ENCODE data around the gene GPBAR1.

Gene GPBAR1

DNA sequence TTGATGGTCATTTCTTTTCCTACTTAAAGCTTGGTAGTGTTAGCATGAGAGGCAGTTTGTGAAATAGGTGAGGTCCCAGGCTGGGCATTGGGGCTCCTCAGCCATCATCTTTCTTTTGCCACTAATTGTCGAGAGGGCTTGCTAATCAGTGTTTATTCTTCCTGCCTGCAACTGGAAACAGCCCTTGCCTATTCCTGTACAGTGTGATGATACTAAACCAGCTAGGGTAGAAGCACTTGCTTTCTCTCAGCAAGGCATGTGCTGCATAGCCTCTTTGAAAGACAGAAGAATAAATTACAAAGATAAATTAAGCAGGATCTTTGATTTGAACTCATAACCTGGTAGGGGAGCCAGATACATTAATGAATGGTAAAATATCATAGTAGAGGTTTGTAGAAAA lies 16.6 kb upstream of the GPBAR1 start:
- DNase-seq (ENCODE audit: low spot score) = no peak

DNA sequence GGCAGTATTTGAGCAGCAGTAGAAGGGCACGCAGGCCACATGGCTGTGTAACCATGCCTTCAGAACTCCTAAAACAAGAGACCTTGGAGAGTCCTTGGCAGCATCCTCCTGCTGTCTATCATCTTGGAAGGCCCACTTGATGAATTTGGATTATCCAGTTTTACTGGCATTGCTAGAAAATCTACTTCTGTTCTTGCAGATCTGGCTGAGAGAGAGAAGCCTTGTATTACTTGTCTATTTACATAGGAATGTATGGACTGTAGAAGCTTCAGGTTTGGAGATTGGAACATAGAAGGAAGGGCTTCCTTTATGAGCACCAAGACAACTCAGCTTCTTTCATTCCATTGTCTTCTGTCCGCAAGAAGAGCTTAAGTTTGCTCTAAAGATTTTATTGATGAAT lies 16.1 kb upstream of the GPBAR1 start:
- DNase-seq (ENCODE audit: low spot score) = no peak

DNA sequence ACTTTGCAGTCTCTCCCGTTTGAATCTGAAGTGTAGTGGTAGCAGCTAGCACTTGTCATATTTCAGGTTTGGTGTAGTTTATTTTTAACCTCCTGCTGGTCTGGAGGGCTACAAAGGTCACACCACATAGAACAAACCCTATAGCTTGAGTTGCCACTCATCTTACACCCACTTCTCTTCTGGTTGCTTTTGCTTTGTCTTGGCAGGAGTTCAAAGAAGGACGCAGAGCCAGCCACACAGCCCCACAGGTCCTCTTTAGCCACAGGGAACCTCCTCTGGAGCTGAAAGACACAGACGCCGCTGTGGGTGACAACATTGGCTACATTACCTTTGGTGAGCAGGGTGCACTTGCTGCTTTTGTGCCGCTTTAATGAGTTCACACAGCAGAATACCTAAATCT lies 15.6 kb upstream of the GPBAR1 start:
- DNase-seq (ENCODE audit: low spot score) = no peak

DNA sequence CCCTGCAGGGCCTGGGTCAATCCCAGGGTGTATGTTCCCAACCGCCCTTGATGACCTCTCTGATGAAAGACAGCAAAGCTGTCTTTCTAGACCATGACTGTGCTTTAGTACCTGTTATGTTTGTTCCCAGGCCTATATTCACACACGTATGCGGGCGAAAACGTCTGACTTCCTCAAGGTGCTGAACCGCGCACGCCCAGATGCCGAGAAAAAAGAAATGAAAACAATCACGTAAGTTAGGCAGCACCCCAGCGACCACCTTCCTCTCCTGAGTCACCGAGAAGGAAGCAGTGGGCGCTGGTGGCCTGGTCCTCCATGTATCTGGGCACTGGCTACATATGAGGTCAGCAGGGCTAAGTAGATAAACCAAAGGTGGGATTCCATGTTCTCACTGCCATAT lies 11.1 kb upstream of the GPBAR1 start:
- no peak for DNase-seq (ENCODE audit: low spot score)

DNA sequence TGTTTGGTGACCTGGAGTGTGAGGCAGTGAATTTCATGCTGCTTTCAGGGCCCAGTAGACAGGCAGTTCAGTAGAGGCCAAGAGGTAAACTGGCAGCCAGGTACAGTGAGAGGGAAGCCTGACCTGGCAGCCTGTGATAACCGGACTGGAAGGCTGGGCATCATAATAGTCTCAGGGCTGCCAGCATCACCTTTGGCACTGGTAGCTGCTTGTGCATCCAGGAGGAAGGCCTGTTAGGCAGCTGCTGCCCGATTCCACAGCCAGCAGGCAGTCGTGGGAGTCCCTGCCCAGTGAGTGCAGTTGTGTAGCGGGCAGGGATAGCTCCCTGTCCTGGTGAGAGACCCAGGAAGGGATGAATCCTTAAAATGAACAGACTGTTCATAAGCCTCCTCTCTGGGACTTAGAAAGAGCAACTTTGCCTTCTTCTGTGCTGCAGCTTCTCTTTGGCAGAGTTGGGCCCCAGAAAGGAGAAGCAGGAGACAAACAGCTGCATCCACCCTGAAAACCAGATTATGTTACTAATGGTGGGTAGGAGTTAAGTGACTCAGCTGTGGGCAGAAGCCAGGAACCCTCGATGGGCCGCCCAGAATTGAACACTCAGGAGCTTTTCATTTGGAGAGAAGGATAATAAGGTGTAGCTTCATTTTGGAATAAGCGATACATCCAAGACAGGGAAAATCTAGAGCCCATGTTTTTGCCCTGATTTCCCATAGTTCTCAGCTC lies 8.1 kb upstream of the GPBAR1 start:
- peak; percentile 27 for DNase-seq (ENCODE audit: low spot score)

DNA sequence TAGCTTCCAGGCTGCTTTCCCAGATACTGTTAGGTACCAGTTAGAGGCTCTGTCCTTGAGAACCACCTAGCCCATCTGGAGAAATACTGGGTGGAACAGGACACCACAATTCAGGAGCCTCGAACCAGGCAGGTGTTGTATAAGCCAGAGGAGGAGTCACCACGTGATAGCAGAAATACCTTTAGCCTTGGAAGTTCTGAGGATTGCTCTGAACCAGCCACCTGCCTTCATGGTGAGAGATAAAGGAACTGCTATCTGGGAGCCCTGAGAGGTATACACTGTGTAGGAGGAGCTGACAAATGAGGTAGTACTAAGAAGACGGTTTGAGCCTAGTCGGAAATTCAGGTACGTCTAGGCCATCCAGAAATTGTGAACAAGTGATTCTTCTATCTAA lies 7.6 kb upstream of the GPBAR1 start:
- no peak for DNase-seq (ENCODE audit: low spot score)

DNA sequence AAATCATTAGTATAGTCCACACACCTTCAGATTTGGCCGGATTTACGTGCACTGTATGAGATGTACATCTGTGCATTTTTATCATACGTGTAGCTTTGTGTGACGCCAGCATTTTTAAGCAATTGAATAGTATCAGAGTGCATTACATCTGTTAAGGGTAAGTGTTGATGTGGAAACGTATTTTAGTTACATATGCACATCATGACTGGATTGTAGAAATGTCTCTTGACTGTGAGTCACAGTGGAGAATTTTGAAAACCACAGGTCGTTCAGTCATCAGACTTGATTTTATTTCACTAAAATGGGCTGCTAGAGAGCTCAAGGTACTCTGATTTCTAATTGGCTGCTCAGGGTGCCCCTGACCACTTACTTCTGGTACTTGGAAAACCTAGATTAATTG lies 5.4 kb upstream of the GPBAR1 start:
- DNase-seq (ENCODE audit: low spot score) = peak; percentile 27

DNA sequence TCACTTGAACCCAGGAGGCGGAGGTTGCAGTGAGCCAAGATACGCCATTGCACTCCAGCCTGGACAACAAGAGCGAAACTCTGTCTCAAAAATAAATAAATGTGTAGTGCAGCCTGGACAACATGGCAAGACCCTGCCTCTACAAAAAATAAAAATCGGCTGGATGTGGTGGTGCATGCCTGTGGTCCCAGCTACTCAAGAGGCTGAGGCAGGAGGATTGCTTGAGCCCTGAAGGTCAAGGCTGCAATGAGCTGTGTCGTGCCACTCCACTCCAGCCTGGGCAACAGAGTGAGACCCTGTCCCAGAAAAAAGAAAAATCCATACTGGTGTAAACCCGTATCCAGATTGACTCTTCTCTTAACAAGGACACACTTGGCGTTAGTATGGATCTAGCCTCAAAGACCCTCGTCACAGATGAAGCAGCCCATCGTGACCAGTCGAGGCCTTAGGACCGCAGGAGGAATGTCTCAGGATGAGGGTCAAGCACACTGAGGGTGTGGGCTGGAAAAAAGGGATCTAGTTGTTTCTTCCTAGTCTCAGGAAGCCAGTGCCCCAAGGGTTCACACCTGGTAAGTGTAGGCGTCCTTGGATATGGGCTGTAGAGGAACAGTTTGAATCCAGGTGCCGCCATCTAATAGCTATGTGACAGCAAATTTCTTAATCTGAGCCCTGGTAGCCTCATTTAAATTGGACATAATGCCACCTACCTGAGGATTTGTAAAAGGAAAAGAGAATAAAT lies 4.0 kb upstream of the GPBAR1 start:
- no peak for DNase-seq (ENCODE audit: low spot score)

DNA sequence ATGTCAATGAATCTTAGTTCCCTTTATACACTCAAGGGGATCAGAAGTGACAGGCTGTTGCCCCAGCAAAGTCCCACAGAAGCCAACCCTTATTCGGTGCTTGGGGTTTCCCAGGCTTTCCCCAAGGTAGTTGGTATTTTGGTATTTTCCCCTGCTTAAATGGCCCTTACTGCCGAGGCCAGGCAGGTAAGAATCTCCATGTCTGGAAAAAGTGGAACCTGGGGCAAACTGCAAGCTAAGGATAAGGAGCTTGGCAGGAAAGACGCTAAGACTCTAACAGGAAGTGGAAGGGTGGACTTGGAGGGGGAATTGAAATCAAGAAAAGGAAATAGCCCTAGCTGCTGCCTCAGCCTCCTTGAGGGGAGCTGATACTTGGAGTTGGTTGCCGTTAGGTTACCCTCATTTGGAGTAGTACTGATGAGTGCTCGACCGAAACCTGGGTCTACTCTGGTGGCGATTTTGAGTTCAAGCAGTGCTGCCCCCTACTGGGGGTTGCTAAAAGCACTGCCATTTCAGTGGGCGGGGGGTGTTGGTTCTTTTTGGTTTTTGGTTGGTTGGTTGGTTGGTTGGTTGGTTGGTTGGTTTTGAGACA lies 3.3 kb upstream of the GPBAR1 start:
- peak; percentile 48 for DNase-seq (ENCODE audit: low spot score)

DNA sequence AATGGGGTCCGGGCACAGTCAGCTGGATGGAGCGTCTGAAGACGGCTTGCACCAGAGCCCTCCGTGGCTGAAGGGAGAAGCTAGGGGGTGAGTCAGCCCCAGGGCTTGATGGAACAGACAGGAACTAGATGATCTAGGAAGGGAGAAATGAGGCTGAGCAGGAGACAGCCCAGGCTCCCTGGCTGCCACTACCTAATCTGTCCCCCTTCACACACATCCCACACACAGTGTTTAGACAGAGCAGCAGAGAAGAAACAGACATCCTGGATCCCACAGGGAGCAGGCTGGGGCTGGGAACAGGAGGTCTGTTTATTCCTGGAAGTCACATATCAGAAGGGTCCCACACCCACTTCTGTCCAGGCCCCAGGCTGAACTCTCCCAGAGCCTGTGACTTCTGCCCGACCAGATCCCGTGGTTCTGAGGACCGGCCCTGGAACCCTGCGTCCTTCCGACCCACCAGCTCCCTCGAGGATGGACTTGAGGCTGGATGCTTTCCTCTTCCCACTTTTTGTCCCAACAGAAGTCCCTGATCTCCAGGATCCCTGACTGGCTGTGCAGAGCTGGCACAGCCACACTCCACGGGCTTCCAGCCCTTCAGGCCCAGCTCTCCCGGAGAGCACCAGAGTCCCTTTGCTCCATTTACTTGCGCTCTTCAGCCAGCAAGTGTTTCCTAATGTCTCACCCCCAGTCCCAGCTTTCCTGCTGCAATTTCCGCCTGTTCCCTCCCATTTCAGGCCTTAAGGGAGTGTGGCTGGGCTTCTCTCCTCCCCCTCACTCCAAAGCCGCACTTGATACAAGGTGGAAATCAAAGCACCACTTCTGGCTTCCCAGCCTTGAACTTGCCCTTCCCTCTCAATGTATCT lies 1.5 kb upstream of the GPBAR1 start:
- peak; percentile 82 for DNase-seq (ENCODE audit: low spot score)

DNA sequence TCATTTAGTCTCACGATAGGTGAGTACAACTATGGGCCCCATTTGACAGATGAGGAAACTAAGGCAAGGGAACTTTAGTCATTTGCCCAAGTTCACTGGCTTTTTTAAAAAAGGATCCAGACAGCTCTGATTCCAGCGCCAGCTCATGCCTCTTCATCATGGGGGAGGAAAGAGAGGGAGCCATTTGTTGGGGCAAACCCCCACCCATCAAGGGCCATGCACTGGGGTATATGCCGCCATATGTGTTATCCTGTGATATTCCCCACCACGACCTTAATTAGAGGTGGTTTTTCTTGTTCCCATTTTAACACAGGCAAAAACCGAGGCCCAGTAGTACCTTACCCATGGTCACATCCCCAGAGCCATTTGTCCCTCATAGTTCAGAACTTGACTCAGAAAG lies 649 bp upstream of the GPBAR1 start:
- no peak for DNase-seq (ENCODE audit: low spot score)

DNA sequence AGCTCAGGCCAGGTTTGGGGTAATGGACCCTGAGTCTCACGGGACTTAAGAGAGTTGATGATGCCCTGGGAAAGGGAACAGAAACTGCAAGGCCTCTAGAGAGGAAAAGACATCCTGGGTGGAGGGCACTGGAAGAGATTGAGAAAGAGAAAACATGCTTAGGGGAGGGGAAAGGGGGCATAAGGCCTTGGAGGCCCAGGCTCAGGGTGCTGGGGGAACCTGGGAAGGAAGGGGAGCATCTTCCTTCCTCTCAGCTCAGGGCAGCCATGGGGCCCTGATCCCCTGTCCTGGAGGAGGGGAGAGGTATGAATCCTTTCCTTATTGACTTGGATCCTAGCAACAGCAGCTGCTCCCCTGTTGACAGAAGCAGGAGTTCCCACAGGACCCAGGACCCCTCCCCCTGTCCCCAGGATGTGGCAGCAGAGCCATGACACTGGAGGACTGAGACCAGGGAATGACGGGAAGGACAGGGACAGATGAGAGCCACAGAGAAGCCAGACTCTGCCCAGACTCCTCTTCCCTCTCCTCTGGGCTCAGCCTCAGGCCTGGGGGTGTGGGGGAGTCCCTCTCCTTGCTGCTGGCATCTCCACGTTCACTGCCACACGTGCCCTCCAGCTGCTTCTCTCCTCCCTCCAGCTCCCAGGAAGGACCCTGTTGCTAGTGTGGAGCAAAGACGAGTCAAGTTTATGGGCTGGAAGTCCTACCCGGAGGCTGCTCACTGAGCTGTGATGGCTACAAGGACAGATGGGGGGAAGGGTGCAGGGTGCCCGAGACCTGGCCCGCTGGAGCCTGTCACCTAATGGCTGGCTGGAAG lies 815 bp downstream of the GPBAR1 start:
- no peak for DNase-seq (ENCODE audit: low spot score)

DNA sequence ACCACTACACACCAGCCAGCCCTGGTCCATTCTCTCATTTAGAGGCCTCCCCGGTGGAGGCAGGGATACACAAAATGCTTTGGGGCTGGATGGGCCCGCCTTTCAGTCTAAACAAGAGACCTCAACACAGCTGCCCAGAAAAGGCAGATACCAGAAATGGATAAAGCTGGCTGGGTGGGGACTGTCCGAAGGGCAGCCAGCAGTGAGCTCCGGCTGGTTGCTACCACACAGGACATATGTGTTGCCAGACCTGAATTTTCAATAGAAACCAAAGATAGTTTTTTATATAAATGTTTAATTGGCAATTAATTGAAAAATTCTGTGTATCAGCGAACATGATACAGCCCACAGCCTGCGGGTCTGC lies 1.4 kb downstream of the GPBAR1 start:
- DNase-seq (ENCODE audit: low spot score) = no peak

DNA sequence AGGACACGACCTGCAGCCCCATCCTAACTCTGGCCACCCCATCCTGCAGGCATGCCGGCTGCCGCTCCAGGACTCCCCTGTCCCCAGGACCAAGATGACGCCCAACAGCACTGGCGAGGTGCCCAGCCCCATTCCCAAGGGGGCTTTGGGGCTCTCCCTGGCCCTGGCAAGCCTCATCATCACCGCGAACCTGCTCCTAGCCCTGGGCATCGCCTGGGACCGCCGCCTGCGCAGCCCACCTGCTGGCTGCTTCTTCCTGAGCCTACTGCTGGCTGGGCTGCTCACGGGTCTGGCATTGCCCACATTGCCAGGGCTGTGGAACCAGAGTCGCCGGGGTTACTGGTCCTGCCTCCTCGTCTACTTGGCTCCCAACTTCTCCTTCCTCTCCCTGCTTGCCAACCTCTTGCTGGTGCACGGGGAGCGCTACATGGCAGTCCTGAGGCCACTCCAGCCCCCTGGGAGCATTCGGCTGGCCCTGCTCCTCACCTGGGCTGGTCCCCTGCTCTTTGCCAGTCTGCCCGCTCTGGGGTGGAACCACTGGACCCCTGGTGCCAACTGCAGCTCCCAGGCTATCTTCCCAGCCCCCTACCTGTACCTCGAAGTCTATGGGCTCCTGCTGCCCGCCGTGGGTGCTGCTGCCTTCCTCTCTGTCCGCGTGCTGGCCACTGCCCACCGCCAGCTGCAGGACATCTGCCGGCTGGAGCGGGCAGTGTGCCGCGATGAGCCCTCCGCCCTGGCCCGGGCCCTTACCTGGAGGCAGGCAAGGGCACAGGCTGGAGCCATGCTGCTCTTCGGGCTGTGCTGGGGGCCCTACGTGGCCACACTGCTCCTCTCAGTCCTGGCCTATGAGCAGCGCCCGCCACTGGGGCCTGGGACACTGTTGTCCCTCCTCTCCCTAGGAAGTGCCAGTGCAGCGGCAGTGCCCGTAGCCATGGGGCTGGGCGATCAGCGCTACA lies 2.1 kb downstream of the GPBAR1 start:
- no peak for DNase-seq (ENCODE audit: low spot score)

DNA sequence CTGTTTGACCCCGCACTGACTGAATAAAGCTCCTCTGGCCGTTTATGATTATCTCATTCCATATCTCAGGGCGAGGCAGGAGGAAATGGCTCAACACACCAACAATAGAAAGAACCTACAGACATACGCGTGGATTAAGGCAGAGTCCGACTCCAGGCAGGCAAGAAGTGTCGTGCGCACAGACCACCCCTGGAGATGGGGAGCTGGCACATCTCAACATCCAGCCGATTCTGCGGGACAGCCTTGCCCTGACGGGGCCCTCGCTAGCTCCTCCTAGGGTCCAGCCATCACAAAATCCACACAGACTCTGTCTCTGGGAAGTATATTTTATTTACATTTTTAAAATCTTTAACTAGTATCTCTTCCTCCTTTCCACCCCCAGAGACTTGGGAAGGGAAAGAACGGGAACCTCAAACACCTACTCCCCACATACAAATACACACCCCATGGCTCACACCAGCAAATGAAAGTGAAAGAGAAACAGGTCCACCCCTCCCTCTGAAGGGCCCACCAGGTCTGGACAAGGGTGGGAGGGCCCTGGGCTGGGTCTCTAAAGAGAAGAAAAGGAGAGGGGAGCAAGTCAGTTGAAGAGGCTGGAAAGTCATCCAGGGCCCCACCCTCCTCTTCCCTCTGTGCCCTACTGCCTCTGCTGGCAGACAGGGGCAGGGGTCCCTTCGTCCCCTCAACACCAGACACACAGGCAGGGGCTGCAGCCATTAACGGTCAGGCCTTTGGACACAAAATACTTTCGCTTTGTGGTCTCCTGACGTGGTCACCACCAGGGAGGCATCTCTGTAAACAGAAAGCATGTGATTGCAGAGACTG lies 3.2 kb downstream of the GPBAR1 start:
- DNase-seq (ENCODE audit: low spot score) = no peak

DNA sequence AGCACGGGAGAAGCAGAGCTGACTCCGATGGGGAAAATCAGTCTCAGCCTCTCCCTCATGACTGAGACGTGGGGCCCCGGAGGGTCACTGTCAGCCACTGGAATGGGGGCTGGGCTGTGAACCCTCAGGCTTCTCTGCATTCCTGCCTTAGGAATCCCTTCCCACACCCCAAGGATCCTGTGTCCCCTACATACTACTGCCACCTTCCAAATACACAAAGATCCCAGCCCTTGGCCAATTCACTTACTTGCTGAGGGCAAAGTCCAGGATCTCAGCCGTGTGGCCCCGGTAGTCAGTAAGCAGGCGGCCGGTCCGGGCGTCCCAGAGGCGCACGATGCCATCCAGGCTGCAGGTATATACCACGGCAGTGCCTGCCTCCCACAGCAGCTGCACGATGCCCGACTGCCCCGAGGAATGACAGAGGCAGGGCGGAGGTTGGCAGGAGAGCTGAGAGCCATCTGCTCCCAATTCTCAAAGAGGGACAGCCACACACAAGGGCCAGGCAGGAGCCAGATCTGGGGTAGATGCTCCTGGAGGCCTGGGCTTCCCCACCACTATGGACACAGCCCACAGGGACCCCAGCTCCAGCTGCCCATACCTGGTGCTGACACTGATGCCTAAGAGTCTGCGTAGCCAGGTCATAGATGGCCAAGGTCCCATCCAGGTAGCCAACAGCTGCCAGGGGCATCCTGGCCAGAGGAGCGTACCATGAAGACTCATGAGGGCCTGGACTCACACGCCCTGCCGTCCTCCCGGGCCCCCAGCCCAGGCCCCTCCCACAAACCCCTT lies 4.2 kb downstream of the GPBAR1 start:
- no peak for DNase-seq (ENCODE audit: low spot score)

DNA sequence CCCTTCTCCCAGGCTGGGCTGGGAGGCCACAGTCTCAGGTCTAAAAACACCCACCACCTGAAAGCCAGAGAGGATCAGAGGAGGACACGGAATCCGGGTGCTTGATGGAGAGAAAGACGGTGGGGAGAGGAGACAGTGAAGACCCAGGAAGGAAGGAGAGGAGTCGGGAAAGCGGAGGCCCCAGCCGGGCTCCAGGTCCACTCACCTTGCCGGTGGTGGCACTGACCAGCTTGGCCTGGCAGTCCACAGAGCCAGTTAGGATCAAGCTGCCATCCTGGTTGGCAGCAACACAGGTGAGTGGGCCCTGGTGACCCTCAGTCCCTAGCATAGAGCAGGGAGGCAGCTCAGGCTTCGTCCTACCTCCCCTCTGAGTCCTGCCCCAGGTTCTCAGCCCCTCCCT lies 4.8 kb downstream of the GPBAR1 start:
- no peak for DNase-seq (ENCODE audit: low spot score)

DNA sequence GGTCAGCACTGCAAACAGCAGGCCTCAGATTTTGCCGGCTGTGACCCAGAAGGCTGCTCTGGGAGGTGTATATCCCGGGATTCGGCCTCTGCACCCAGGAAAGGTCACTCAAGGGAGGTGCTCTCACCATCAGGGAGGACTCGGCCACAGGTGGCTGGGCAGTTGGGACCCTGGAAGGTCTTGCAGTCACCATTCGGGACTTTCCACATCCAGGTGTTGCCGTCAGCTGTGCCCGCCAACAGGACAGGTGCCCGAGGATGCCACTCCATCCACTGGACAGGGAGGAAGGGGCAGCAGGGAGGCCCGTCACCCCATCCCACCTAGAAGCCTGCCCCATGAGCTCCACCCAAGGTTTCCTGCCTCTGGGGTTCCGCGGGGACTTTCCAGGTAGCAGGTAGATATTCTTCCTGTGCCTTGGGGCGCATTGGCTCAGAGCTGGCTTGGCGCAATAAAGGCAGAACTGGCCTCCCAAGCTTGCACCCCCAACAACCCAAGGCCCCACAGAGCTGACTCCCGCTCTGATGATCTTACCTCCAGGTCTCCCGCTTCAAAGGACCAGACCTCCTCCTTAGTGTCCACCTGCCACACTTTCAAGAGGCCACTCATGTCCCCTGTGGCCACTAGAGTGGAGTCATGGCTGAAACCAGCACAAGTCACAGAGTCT lies 5.6 kb downstream of the GPBAR1 start:
- DNase-seq (ENCODE audit: low spot score) = no peak

All from AG20443 (cell line).